ENCODE results near the gene NR6A1. TPM values are rescaled to one million over a fixed set of nuclear protein-coding genes. Genes with fewer than 3 reads are reported as not detected.

Gene NR6A1
- total RNA-seq, 1 donor from 2014 or later, result 0.92 TPM

GRCh38 chr9:124762633-124763032, 8.5 kb downstream of the NR6A1 start:
- Histone ChIP-seq H3K27me3 (ENCODE audit: control insufficient read depth, insufficient read depth, low read length) (no peaks in the 10 kb centered on the region), H3K36me3 (ENCODE audit: control insufficient read depth, insufficient read depth, low read length) (no peaks in the 10 kb centered on the region), H3K4me3 (ENCODE audit: low read depth, low read length) (no peak overlapping the region)
- TF ChIP-seq CTCF (IDR thresholded peaks at IDR 0.05; ENCODE audit: insufficient read depth, low read length, poor library complexity, severe bottlenecking), result no peak
- no peak for DNase-seq (ENCODE audit: low read depth)

GRCh38 chr9:124761710-124762109, 9.4 kb downstream of the NR6A1 start:
- no peaks in the 10 kb centered on the region for H3K27me3 ChIP-seq (ENCODE audit: control insufficient read depth, insufficient read depth, low read length)
- TF ChIP-seq CTCF (IDR thresholded peaks at IDR 0.05; ENCODE audit: insufficient read depth, low read length, poor library complexity, severe bottlenecking), result no peak
- no peak for DNase-seq (ENCODE audit: low read depth)
- H3K4me3 ChIP-seq (ENCODE audit: low read depth, low read length), result no peak overlapping the region
- no peaks in the 10 kb centered on the region for H3K36me3 ChIP-seq (ENCODE audit: control insufficient read depth, insufficient read depth, low read length)

- TF ChIP-seq CTCF (IDR thresholded peaks at IDR 0.05; ENCODE audit: insufficient read depth, low read length, poor library complexity, severe bottlenecking), result no peak
- Histone ChIP-seq H3K4me3 (ENCODE audit: low read depth, low read length) (no peak overlapping the region), H3K27me3 (ENCODE audit: control insufficient read depth, insufficient read depth, low read length) (no peaks in the 10 kb centered on the region), H3K36me3 (ENCODE audit: control insufficient read depth, insufficient read depth, low read length) (no peaks in the 10 kb centered on the region)
- no peak for DNase-seq (ENCODE audit: low read depth)
Measured at GRCh38 chr9:124761196-124761595, 9.9 kb downstream of the NR6A1 start.

- H3K4me3 ChIP-seq (ENCODE audit: low read depth, low read length), result no peak overlapping the region
- TF ChIP-seq CTCF (IDR thresholded peaks at IDR 0.05; ENCODE audit: insufficient read depth, low read length, poor library complexity, severe bottlenecking), result no peak
- no peaks in the 10 kb centered on the region for H3K27me3 ChIP-seq (ENCODE audit: control insufficient read depth, insufficient read depth, low read length)
- H3K36me3 ChIP-seq (ENCODE audit: control insufficient read depth, insufficient read depth, low read length), result no peaks in the 10 kb centered on the region
- DNase-seq (ENCODE audit: low read depth), result no peak
Measured at GRCh38 chr9:124760719-124761118, 10.4 kb downstream of the NR6A1 start.

- Histone ChIP-seq H3K4me3 (ENCODE audit: low read depth, low read length) (no peak overlapping the region), H3K27me3 (ENCODE audit: control insufficient read depth, insufficient read depth, low read length) (no peaks in the 10 kb centered on the region), H3K36me3 (ENCODE audit: control insufficient read depth, insufficient read depth, low read length) (no peaks in the 10 kb centered on the region)
- no peak for TF ChIP-seq CTCF (IDR thresholded peaks at IDR 0.05; ENCODE audit: insufficient read depth, low read length, poor library complexity, severe bottlenecking)
- DNase-seq (ENCODE audit: low read depth), result no peak
Measured at GRCh38 chr9:124759327-124759726, 11.8 kb downstream of the NR6A1 start.

GRCh38 chr9:124758691-124759090, 12.4 kb downstream of the NR6A1 start:
- no peak for TF ChIP-seq CTCF (IDR thresholded peaks at IDR 0.05; ENCODE audit: insufficient read depth, low read length, poor library complexity, severe bottlenecking)
- DNase-seq (ENCODE audit: low read depth), result no peak
- no peaks in the 10 kb centered on the region for H3K36me3 ChIP-seq (ENCODE audit: control insufficient read depth, insufficient read depth, low read length)
- H3K27me3 ChIP-seq (ENCODE audit: control insufficient read depth, insufficient read depth, low read length), result no peaks in the 10 kb centered on the region
- no peak overlapping the region for H3K4me3 ChIP-seq (ENCODE audit: low read depth, low read length)
